BLaER1 treated with 17β-estradiol and CSF1 and Interleukin-3, amounts not matched to agents 10 nM and 100 nM (cell line): Measurements from ENCODE around the gene SCAMP4.
A peak's percentile ranks its signal among the peaks of the same experiment; 100 is the strongest.

ENCODE experiments used
- H3K27ac ChIP-seq, 11 experiments: shearing (Covaris generic); formaldehyde crosslinking; 2 replicates each; pipeline ENCODE4 v1.8.1; 2022
- H3K27me3 ChIP-seq, 11 experiments: shearing (Covaris generic); formaldehyde crosslinking; 2 replicates each; pipeline ENCODE4 v1.8.1; 2022
- H3K36me3 ChIP-seq, 11 experiments: shearing (Covaris generic); formaldehyde crosslinking; 2 replicates each; pipeline ENCODE4 v1.8.1; 2022
- H3K4me1 ChIP-seq, 10 experiments: shearing (Covaris generic); formaldehyde crosslinking; 2 replicates each; pipeline ENCODE4 v1.8.1; 2022
- H3K4me2 ChIP-seq, 11 experiments: shearing (Covaris generic); formaldehyde crosslinking; 2 replicates each; pipeline ENCODE4 v1.8.1; 2022
- H3K4me3 ChIP-seq, 10 experiments: shearing (Covaris generic); formaldehyde crosslinking; 2 replicates each; pipeline ENCODE4 v1.8.1; 2022
- H3K9ac ChIP-seq, 11 experiments: shearing (Covaris generic); formaldehyde crosslinking; 2 replicates each; pipeline ENCODE4 v1.8.1; 2022
- H3K9me3 ChIP-seq, 11 experiments: shearing (Covaris generic); formaldehyde crosslinking; replicated peaks in 1 of 11; 2 replicates each; pipeline ENCODE4 v1.8.1; 2022
- H4K20me1 ChIP-seq, 11 experiments: shearing (Covaris generic); formaldehyde crosslinking; 2 replicates each; pipeline ENCODE4 v1.8.1; 2022
- Cebpa-rat ChIP-seq, 11 experiments: shearing (Covaris generic); IDR thresholded peaks; 2 replicates each; pipeline ENCODE4 v1.8.1; 2022

Gene SCAMP4

GRCh38 chr19:1933942-1934341, 28.7 kb downstream of the SCAMP4 start:
- Histone ChIP-seq H3K4me2 (peak overlapping the region in 9 of 11 experiments; percentile 35 to 76 (median 48); a peak in 14 of 22 replicates), H3K27me3 (peaks cover 0 to 4% (median 3%) of the 10 kb centered on the region in 11 experiments; a peak in 21 of 22 replicates)

GRCh38 chr19:1935484-1936208, 30.4 kb downstream of the SCAMP4 start:
- H3K4me2 ChIP-seq, result peak overlapping the region in 2 of 11 experiments; percentile 3 to 17; a peak in 1 of 22 replicates
- no peaks in the 10 kb centered on the region for H4K20me1 ChIP-seq
- H3K27ac ChIP-seq, result 0 out of 22 replicates have a peak overlapping the region, but pooled peaks of 1 of the 11 experiments have one; percentile 5
- H3K4me1 ChIP-seq, result peaks cover 20 to 45% (median 37%) of the 10 kb centered on the region in 10 experiments
- no peaks in the 10 kb centered on the region for H3K27me3 ChIP-seq
- H3K36me3 ChIP-seq, result no peaks in the 10 kb centered on the region
- no peak overlapping the region for H3K9ac ChIP-seq
- peaks cover 14 to 33% (median 26%) of the 10 kb centered on the region in 11 experiments; a peak in 21 of 22 replicates for H3K9me3 ChIP-seq
- H3K4me3 ChIP-seq, result no peak overlapping the region
- no peak for TF ChIP-seq Cebpa-rat (IDR thresholded peaks at IDR 0.05)

More at GRCh38 chr19:1933942-1934341, 28.7 kb downstream of the SCAMP4 start:
- H3K9me3 ChIP-seq, result peaks cover 14 to 33% (median 26%) of the 10 kb centered on the region in 11 experiments; a peak in 21 of 22 replicates
- peaks cover 0 to 6% (median 0%) of the 10 kb centered on the region in 11 experiments; a peak in 2 of 22 replicates for H4K20me1 ChIP-seq
- TF ChIP-seq Cebpa-rat (IDR thresholded peaks at IDR 0.05), result no peak
- no peak overlapping the region for H3K4me3 ChIP-seq
- no peak overlapping the region for H3K9ac ChIP-seq
- H3K36me3 ChIP-seq, result no peaks in the 10 kb centered on the region
- H3K27ac ChIP-seq, result no peak overlapping the region
- H3K4me1 ChIP-seq, result peaks cover 18 to 48% (median 38%) of the 10 kb centered on the region in 10 experiments

- Histone ChIP-seq H4K20me1 (no peaks in the 10 kb centered on the region), H3K9me3 (peaks cover 13 to 29% (median 24%) of the 10 kb centered on the region in 11 experiments; a peak in 21 of 22 replicates), H3K4me2 (no peak overlapping the region), H3K9ac (no peak overlapping the region), H3K36me3 (no peaks in the 10 kb centered on the region), H3K4me1 (peaks cover 20 to 45% (median 37%) of the 10 kb centered on the region in 10 experiments), H3K27me3 (no peaks in the 10 kb centered on the region), H3K27ac (no peak overlapping the region), H3K4me3 (no peak overlapping the region)
- TF ChIP-seq Cebpa-rat (IDR thresholded peaks at IDR 0.05), result no peak
Observed at GRCh38 chr19:1936430-1936829, 31.2 kb downstream of the SCAMP4 start.

GRCh38 chr19:1936916-1937610, 31.9 kb downstream of the SCAMP4 start:
- Histone ChIP-seq H3K27ac (peak overlapping the region in 2 of 11 experiments; percentile 10 to 25; a peak in 1 of 22 replicates), H3K9ac (no peak overlapping the region), H3K36me3 (no peaks in the 10 kb centered on the region), H3K4me2 (no peak overlapping the region), H3K27me3 (no peaks in the 10 kb centered on the region), H4K20me1 (peaks cover 0 to 4% (median 1%) of the 10 kb centered on the region in 11 experiments; a peak in 10 of 22 replicates), H3K4me1 (peaks cover 20 to 45% (median 37%) of the 10 kb centered on the region in 10 experiments), H3K9me3 (peaks cover 6 to 22% (median 17%) of the 10 kb centered on the region in 11 experiments; a peak in 21 of 22 replicates), H3K4me3 (no peak overlapping the region)
- TF ChIP-seq Cebpa-rat (IDR thresholded peaks at IDR 0.05), result no peak

- Histone ChIP-seq H3K4me1 (peaks cover 22 to 44% (median 38%) of the 10 kb centered on the region in 10 experiments), H3K9me3 (peaks cover 0 to 15% (median 11%) of the 10 kb centered on the region in 11 experiments; a peak in 16 of 22 replicates), H3K27me3 (no peaks in the 10 kb centered on the region), H4K20me1 (peaks cover 4 to 14% (median 11%) of the 10 kb centered on the region in 11 experiments; a peak in 21 of 22 replicates), H3K4me3 (no peak overlapping the region), H3K4me2 (no peak overlapping the region), H3K27ac (no peak overlapping the region; a peak in 1 of 22 replicates), H3K36me3 (no peaks in the 10 kb centered on the region), H3K9ac (no peak overlapping the region)
- no peak for TF ChIP-seq Cebpa-rat (IDR thresholded peaks at IDR 0.05)
Observed at GRCh38 chr19:1938071-1938470, 32.9 kb downstream of the SCAMP4 start.

GRCh38 chr19:1941146-1942077, 36.2 kb downstream of the SCAMP4 start, which contains the start of gene CSNK1G2:
Gene CSNK1G2 (plus strand): TSS chr19:1941172. CDS start chr19:1969773, 28,601 bp downstream.
- Histone ChIP-seq H3K4me1 (peaks cover 39 to 58% (median 52%) of the 10 kb centered on the region in 10 experiments), H3K27me3 (no peaks in the 10 kb centered on the region), H3K4me3 (peak within 1 kb of the TSS; percentile 68 to 87 (median 75)), H4K20me1 (peaks cover 36 to 47% (median 44%) of the 10 kb centered on the region in 11 experiments), H3K4me2 (peak within 1 kb of the TSS; percentile 94 to 100 (median 98)), H3K9ac (peak within 1 kb of the TSS; percentile 89 to 97 (median 94)), H3K27ac (peak within 1 kb of the TSS; percentile 89 to 97 (median 94)), H3K9me3 (no peaks in the 10 kb centered on the region), H3K36me3 (no peaks in the 10 kb centered on the region)
- no peak for TF ChIP-seq Cebpa-rat (IDR thresholded peaks at IDR 0.05)

- H3K9me3 ChIP-seq, result peaks cover 0 to 6% (median 1%) of the 10 kb centered on the region in 11 experiments; a peak in 9 of 22 replicates
- no peaks in the 10 kb centered on the region for H3K27me3 ChIP-seq
- H3K27ac ChIP-seq, result peak overlapping the region; percentile 89 to 97 (median 94)
- peak overlapping the region; percentile 68 to 87 (median 75) for H3K4me3 ChIP-seq
- TF ChIP-seq Cebpa-rat (IDR thresholded peaks at IDR 0.05), result peak in 2 of 11 experiments; percentile 12 to 55; a peak in 1 of 22 replicates
- H4K20me1 ChIP-seq, result peaks cover 44 to 56% (median 52%) of the 10 kb centered on the region in 11 experiments
- H3K36me3 ChIP-seq, result peaks cover 4 to 7% (median 6%) of the 10 kb centered on the region in 11 experiments; a peak in 19 of 22 replicates
- peaks cover 42 to 62% (median 55%) of the 10 kb centered on the region in 10 experiments for H3K4me1 ChIP-seq
- peak overlapping the region; percentile 94 to 100 (median 98) for H3K4me2 ChIP-seq
- peak overlapping the region; percentile 89 to 97 (median 94) for H3K9ac ChIP-seq
Observed at GRCh38 chr19:1942078-1942933, 37.1 kb downstream of the SCAMP4 start.
